GM19240 (cell line): Measurements from ENCODE around the gene RRAS.
A peak's percentile ranks its signal among the peaks of the same experiment; 100 is the strongest.

Experiments
- DNase-seq: peaks from one replicate; pipeline ENCODE4 v3.0.0; 2011; ENCODE audit warnings: low spot score; ENCODE audit not compliant: insufficient read length

The RRAS gene

DNA sequence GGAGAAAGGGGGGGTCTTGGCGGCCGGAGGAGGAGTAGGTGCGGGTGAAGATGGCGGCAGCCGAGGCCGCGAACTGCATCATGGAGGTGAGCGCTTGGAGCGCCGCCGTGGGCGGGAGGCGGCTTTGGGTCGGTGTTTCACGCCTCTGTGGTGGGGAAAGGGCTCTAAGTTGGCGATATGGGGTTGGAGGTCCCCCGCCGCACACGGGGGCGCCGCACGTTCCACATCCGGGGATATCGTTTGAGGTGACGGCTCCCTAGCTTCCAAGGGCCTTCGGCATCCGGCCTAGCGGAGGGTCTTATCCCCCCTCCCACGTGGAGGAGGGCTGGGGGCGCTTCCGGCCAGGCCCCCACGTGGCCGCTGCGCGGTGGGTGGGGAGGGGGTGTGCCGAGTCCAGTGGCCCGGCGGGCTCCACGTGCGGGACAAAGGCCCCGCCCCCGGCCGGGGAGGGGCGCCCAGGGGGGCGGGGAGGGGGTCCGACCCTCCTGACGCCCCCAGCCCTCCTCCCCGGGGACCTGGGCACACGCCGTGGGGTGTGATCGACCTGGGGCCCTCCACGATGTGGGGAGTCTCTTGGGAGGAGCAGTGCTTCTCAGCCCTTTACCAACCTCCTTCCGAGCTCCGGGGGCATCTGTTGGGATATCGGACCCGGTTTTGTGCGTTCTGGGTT lies 37.4 kb upstream of the RRAS start, which contains the start of gene PRMT1:
Gene PRMT1, plus strand, starts transcription at position 41 of the 670 bp plus-strand sequence. Its CDS starts 10 bp downstream, at position 51.
- no peak for DNase-seq

DNA sequence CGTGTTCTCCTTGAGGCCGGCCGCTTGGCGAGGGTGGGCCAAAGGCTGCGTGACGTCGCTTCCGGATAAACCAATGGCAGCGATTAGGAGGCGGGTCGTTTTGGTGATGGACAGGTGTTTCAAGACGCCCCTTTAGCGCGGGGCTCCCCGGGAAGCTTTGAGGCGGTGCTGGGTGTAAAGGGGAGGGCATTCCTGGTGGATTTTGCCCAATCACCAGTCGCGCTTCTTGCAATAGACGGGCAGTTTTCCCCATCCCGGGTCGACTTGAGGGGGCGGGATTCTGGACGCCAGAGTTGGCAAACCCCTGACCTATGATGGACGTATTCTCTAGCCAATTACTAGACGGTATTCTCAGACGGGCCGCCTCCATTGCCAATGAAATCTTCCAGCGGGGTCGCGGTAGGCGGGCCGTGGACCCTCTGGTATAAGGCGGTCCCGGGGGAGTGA lies 36.9 kb upstream of the RRAS start:
- DNase-seq, result peak; percentile 91

DNA sequence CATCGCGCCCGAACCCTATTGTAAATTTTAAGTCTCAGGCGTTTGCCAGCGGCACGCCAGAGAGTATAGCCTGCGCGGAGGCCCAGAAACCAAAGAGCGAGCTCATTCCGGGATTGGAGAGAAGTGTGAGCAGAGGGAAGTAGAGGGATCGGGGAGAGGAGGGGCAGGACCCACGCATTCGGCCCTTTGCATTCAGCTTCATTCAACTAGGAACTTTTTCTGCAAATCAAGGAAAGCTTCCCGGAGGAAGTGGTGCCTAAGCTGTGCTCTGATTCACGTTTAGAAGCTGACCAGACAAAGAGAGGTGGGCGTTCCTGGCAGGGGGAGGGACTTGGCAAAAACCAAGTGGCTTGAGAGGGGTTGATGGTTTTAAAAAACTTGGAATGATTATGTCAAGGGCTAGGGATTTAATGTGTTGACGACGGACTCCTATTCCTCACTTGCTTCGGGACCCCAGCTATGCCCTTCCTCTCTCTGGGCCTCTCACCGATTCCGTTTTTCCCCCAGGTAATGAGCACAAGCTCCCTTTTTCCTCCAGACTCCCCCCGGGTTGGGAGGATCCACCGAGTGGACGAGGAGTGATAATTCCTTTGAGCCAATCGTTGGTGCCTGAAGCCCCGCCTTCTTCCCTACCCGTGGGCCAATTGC lies 36.3 kb upstream of the RRAS start:
- no peak for DNase-seq

DNA sequence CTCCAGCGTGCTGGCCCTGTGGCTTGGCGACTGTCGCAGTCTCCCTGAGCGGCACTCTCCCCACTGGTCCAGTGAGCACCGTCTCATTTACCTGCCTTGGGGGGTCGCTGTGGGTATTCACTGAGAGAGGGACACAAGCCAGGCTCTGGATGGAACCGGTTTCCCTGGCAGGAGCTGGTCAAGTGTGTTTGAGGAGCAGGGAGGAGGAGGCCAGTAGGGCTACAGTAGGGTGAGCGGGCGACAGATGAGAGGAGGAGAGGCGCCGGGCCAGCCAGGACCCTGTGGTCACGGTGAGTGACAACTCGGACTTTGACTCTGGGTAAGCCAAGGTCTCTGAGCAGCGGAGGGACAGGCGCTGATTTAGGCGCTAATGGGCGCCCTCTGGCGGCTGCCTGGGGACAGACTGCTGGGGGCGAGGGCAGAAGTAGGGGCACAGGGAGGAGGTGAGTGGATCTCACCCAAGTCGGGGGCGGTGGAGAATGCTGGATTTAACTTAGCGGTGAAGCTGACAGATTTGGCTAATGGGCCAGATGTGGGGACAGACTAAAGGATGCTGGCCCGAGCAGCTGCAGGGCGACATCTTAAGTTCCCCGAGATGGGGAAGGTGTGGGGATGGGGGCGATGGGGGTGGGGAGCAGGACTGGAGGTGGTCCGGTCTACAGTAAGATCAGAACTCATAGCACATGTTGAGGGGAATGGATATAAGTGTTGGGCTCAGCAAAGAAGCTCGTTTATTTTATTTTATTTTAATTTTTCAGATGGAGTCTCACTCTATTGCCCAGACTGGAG lies 32.4 kb upstream of the RRAS start:
- DNase-seq, result peak; percentile 91

DNA sequence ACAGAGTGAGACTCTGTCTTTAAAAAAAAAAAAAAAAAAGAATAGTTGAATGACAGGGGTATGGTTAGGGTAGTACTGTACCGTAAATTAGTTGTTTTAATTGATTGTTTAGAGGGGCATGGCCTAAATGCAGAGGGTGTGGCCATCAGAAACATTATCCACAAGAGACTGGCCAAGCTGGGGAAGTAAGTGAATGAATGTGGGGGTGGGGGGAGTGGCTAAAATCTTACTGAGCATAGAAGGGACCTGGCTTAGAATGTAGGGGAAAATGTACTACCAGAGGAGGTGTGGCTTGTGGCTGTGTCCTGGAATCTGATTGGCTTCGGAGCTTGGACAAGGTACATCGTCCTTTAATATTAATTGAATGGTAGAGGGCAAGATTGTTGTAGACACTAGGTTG lies 29.6 kb upstream of the RRAS start:
- no peak for DNase-seq

DNA sequence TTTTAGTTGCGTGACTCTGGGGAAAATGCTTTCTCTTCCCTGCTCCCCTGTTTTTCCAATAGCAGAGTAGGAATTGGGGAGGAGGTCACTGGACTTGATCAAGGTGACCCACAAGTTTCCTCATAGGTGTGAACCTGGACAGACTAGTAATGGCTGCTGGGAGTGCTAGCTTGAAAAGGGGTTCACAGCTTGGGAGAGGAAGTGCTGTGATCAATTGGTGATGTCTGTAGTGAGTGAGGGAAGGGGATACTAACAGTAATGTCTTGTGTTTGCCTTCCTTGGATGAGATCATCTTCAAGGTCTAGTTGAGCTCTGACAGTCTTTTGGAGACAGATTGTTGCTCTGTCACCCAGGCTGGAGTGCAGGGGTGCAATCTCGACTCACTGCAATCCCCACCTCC lies 27.5 kb upstream of the RRAS start:
- no peak for DNase-seq

DNA sequence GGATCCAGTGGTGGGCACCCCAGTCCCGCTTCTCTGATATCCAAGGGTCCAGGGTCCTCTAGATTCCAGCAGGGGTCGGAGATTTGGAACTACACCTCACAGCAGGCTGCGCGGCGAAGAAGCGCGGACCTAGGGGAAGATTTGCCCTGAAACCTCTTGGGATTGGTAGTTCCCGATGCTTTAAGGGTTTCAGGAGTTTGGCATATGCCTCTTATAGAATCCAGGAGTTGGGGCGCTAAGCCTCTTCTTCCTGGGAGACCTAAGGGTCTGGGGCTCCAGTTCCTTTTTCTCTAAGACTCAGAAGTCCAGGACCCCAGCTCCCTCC lies 26.1 kb upstream of the RRAS start:
- DNase-seq, result no peak

DNA sequence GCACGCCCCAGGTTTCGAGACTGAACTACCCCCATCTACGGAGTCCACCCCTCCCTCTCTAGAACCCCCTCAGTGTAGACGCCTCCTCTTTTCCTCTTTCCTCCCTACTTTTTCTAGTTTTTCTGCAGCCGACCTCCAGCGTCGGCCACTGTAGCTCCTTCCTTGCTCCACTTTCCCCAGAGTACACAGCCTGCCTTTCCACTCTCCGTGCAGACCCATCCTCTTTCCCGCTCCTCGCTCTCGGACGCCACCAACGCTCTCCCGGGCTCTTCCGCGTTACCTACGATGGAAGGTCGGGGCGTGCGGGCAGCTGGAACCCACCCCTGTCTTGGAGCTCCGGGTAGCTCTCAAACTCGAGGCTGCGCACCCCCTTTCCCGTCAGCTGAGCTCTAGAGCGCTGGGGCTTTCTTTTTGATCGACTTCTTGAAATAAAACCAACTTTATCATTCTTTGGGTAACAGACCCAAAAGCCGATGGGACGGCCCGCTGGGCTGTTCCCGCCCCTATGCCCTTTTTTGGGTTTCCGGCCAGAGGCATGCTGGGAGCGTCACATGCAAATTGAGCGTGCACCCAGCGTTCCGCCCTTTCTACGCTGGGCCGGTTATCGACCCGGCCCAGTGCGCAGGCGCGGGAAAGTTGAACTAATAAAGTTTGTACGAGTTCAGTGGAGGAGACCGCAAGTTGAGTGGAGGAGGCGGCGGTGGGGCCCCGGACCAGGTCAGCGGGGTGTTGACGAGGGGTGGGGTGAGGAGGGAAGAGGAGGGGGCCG lies 25.6 kb upstream of the RRAS start, which contains the start of the genes BCL2L12 and IRF3:
Gene BCL2L12, plus strand, starts transcription at position 583 of the 769 bp plus-strand sequence. CDS start 760 bp downstream, outside the sequence.
Gene IRF3, minus strand, starts transcription at position 507 of the 769 bp plus-strand sequence. CDS start 1,019 bp downstream, outside the sequence.
- DNase-seq, result peak; percentile 99

DNA sequence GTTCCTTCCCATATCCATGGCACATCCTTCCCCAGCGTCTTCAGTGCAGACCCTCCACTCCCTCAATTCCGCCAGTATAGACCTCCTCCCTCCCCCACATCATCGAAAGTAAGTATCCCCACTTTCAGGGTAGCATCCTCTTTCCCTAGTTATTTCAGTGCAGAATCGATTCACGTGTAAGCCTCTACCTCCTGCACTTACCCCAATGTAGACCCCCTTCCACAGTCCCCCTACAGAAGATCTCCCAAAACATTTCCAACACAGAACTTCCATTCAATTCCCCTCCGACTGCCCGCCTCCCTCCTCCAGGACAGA lies 25.1 kb upstream of the RRAS start:
- DNase-seq, result no peak

DNA sequence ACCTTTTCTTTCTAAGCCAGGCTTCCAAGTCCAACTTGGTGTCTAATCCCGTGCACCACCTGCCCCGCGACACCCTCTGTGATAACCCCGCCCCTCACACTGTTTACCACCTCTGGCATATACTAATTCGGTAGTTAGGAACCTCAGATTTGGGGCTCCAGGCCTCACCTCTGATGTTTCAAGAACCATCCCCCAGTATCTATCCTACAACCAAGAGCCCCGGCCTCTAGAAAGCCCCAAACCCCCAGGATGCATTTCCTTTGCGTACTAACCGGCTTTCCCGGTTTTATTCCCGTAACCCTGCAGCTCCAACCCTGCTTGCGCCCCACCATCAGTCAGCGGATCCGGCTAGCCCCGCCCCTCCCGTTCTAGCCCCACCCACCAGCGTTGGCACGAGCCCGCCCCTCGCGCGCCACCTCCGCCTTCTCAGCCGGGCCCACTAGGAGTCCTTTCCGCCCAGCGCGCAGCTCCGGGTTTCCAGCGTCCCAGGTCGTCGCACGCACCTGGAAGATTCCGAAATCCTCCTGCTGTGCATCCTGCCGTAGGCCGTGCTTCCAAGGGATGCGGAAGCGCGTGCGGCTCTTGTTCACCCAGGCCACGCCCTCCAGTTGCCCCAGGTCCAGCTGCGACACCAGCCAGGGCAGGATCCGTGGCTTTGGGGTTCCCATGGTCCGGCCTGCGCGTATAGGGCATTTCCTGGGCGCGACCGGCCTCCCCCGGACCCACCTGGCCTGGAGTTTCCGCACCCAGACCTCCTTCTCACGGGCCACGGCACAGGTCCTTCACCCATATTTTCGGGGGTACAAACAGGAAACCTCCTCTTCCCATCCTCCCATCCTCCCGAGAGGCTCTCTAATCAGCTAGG lies 24.5 kb upstream of the RRAS start:
- DNase-seq, result peak; percentile 88

DNA sequence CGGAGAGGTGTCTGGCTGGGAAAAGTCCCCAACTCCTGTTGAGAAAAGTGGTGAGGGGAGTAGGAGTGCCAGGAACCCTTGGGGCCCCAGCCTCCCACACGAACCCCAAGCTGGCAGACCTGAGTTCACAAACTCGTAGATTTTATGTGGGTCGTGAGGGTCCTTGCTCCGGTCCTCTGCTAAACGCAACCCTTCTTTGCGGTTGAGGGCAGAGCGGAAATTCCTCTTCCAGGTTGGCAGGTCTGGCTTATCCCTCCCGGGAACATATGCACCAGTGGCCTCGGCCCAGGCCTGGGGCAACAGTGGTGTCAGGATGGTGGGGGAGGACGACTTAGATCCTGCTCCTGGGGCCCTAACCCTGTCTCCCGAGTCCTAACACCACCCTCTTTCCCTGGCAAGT lies 23.3 kb upstream of the RRAS start:
- no peak for DNase-seq

DNA sequence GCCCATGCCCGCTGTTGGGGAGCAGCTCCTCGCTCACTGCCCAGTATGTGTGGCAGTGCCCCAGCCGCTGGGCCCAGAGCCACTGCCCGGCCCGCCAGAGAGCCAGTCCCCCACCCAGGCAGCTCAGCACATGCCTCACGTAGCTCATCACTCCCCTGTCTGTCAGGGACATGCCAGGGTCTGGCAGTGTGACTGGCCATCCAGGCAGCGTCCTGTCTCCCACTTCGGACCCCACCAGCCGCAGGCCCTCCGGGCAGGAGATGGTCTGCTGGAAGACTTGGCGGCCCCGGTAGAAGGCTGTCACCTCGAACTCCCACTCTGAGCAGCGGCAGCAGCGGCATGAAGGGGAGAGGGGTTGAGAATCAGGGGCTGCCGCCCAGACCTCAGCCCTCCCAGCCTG lies 22.1 kb upstream of the RRAS start:
- DNase-seq, result no peak

DNA sequence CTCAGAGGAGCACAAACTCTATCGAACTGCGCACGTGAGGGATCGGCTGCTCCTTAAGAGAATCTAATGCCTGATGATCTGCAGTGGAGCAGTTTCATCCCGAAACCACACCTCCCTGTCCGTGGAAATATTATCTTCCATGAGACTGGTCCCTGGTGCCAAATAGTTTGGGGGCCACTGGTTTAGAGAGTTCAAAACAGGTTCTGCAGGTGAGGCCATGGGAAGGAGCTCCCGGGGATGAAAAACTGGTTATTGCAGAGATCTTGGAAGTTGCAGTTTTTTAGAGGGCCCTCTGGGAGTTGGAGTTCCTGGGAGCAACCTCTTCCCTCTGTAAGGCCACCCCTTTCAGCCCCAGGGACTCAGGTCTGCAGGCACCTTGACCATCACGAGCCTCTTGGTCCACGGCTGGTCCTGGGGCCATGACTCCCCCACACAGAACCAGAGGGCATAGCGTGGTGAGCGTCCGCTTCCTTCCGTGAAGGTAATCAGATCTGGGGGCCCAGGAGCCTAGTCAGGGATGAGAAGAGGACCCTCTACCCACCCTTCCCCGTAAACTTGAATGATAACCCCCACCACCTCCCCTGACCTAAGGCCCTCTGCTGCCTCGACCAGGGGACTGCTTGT lies 20.5 kb upstream of the RRAS start:
- no peak for DNase-seq

DNA sequence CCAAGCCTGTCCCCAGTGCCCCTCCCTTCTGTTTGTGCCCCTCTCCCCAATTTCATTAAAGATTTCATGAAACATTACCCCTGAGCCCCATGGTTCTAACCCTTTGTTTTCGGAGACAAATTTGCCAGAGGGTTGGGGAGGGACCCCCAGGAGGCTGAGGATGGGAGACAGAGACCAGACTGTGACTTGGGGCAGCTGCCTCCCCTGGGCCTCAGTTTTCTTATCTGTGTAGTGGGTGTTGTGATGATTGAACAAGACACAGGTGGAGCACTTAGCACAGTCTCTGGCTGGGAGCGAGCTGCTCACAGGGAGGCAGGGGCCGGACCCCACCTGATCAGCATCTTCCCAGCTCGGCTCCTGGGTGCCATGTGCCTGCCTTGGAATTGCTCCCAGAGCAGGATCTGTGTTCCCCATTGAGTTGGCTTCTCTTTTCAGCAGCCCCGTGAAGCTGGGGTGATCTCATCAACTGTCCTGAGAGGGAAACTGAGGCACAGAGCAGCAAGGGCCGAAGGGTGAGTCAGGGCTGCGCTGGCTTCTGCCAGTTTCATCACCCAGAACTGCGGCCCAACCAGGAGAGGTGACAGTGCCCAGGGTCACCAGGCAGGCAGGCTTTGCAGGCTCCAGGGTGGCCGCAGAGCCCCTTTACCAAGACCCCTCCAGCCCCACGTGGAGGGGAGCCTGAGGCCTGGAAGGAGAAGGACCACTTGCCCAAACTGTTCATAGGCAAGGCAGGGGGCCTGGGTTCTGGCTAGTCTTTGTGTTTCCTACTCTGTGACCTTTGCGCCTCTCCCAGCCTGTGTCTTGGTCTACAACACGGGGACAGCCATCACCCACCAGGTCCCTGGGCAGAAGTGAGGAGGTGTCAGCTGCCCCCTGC lies 18.9 kb upstream of the RRAS start:
- DNase-seq, result no peak

DNA sequence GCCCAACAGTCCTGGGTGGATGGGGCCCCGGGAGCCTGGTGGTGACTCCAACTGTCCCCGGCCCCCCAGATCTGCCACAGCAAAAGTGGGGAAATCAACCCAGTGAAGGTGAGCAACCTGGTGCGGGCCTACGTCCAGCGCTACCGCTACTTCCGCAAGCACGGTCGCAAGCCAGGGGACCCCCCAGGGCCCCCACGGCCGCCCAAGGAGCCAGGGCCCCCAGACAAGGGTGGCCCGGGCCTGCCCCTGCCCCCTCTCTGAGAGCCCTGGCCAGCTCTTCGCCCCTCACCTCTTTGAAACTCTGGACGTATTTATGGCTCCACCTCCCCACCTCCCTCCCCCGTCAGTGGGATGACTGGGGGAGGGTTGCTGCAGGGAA lies 18.2 kb upstream of the RRAS start:
- no peak for DNase-seq

DNA sequence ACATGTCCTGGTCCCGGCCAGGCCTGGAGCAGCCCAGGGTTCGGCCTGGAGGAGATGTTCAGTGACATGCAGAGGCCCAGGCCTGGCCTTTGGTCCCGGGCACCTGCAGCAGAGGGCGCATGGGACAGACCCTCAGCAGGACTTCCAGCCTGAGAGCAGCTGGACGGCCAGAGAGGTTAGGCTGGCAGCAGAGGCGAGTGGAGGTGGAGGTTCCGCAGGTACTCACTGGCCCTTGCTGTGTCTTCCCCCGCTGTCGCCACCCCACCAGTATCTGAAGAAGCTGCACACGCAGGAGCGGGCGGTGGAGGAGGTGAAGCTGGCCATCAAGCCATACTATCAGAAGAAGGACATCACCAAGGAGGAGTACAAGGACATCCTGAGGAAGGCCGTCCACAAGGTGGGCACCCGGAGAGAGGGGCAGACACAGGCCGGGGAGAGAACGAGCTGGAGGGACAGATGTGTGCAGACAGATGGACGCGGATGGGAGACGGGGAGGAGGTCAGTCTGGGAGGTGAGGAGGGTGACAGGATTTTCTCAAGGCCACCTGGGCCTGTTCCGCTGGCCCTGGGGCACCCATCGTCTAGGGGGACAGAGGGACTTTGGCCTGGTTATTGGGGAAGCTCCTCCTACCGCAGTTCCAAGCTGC lies 17.7 kb upstream of the RRAS start:
- no peak for DNase-seq

DNA sequence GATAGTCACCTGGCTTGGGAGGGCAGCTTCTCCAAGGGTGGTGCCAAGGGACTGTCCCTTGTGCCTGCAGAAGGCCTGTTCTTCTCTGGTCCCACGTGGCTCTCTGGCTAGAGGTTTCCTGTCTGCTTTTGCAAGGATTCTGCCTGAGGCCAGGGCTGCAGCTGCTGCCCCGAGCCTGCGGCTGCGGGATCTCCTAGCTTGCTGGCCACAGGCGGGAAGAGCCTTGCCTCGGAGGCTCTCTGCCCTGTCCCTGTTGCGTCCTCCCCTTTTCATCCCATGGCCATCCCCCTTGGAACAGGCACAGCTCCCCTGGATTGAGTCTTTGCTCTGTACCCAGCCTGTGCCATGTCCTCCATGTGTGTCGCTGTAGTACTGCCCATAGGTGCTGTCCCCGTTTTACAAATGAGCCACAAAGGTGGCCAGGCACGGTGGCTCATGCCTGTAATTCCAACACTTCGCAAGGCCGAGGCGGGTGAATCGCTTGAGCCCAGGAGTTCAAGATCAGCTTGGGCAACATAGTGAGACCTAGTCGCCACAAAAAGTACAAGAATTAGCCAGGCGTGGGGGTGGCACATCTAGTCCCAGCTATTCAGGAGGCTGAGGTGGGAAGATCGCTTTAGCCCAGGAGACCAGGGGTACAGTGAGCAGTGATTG lies 16.6 kb upstream of the RRAS start:
- DNase-seq, result no peak
